ENCODE data around the gene PRR19.
A peak's percentile ranks its signal among the peaks of the same experiment; 100 is the strongest.

Gene PRR19

DNA sequence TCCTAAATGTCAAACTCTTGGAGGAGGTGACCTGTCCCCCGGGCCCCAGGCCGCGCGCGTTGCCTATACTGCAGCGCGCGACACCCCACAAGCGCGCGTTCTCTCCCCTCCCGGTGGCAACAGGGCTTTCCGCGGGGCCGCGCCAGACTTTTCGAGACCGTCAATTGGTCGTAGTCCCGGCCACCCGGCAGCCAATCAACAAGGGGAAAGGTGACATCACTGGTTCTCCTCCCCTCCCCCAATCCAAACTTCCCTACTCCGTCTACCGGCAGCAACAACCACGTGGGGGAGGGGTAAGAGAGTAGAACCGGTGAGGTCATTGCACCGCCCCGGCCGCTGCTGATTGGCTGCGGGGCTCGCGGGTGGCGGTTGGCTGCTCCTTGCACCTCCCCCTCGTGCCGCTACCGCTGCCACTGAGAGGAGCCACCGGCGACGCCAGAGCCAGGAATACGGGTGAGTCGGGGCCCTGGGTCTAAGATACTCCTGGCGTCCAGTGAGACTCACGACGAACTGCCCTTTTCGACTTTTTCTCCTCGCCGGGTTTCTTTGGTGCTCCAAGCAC lies 33.7 kb upstream of the PRR19 start:
- peaks cover 19% of the 10 kb centered on the region for H3K79me2 ChIP-seq (ENCODE audit: control insufficient read depth, low read length)
- H3K36me3 ChIP-seq (ENCODE audit: control insufficient read depth, low read length): no peaks in the 10 kb centered on the region; the same call in 1 of the 2 replicates
- no peaks in the 10 kb centered on the region for H3K27me3 ChIP-seq (ENCODE audit: control insufficient read depth, low read length)
- H3K4me2 ChIP-seq (ENCODE audit: low read length): peak overlapping the region; percentile 94
- peaks cover 3% of the 10 kb centered on the region; the same call in 1 of the 2 replicates for H3F3A ChIP-seq (ENCODE audit: control insufficient read depth, insufficient read depth)
- no peaks in the 10 kb centered on the region for H4K20me1 ChIP-seq (ENCODE audit: control insufficient read depth, insufficient read depth, low read depth, low read length)
- peaks cover 27% of the 10 kb centered on the region for H3K4me1 ChIP-seq (ENCODE audit: control insufficient read depth, low read length)
- H3K4me3 ChIP-seq (ENCODE audit: low read length): peak overlapping the region; percentile 94
- TF ChIP-seq, protein P1, sequence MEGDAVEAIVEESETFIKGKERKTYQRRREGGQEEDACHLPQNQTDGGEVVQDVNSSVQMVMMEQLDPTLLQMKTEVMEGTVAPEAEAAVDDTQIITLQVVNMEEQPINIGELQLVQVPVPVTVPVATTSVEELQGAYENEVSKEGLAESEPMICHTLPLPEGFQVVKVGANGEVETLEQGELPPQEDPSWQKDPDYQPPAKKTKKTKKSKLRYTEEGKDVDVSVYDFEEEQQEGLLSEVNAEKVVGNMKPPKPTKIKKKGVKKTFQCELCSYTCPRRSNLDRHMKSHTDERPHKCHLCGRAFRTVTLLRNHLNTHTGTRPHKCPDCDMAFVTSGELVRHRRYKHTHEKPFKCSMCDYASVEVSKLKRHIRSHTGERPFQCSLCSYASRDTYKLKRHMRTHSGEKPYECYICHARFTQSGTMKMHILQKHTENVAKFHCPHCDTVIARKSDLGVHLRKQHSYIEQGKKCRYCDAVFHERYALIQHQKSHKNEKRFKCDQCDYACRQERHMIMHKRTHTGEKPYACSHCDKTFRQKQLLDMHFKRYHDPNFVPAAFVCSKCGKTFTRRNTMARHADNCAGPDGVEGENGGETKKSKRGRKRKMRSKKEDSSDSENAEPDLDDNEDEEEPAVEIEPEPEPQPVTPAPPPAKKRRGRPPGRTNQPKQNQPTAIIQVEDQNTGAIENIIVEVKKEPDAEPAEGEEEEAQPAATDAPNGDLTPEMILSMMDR (IDR thresholded peaks at IDR 0.05; ENCODE audit: low read depth, low read length, poor library complexity, severe bottlenecking): no peak
- no peak for TF ChIP-seq EZH2phosphoT487 (IDR thresholded peaks at IDR 0.05; ENCODE audit: borderline replicate concordance, low read length)
- H3K27ac ChIP-seq (ENCODE audit: low read depth, low read length): peak overlapping the region; percentile 81
- no peaks in the 10 kb centered on the region for H3K9me2 ChIP-seq (replicated peaks; ENCODE audit: control insufficient read depth, low read length)
- no peaks in the 10 kb centered on the region for H3K9me3 ChIP-seq (ENCODE audit: control insufficient read depth, insufficient read depth, low read length)

DNA sequence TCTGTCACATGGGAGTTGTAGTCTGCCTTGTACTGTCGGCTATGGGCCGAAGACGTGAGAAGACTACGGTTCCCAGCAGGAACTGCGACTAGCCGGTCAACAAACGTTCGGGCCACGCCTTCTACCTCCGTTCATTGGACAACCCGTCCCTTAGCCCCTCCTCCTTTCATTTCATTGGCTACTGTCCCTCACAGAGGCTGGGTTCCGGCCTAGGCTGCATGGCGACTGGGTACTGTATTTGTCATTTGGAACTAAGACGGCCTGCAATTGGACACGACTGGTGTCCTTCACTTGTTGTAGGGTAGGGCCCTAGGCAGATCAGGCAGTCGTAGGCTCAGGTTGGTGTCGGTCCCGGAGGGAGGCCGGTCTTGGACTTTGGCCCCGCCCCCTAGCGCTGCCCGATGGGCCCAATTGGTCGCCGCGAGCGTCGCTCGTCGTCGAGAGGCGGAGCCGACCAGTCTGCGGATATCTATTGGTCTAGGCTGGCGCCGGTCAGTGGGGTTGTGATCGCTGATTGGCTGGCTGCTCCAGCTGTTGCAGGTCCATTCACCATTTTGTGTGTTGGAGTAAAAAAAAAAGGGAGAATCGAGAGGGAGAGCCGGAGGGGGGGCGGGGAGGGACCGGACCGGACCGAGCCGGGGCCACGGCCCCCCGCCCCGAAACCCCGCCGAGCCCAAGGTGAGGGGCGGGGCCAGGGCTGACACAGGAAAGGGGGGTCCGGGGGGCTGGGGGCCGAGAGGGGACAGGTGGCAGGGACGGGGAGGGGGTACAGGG lies 33.0 kb upstream of the PRR19 start, which contains the start of gene CIC:
CIC (plus strand) TSS at position 549 of the 774 bp plus-strand sequence. CDS start 2,532 bp downstream, outside the sequence.
- Histone ChIP-seq H3K79me2 (ENCODE audit: control insufficient read depth, low read length) (peaks cover 19% of the 10 kb centered on the region), H3K9me2 (replicated peaks; ENCODE audit: control insufficient read depth, low read length) (no peaks in the 10 kb centered on the region), H3K4me1 (ENCODE audit: control insufficient read depth, low read length) (peaks cover 27% of the 10 kb centered on the region), H4K20me1 (ENCODE audit: control insufficient read depth, insufficient read depth, low read depth, low read length) (no peaks in the 10 kb centered on the region), H3F3A (ENCODE audit: control insufficient read depth, insufficient read depth) (peaks cover 3% of the 10 kb centered on the region; the same call in 1 of the 2 replicates), H3K4me2 (ENCODE audit: low read length) (peak within 1 kb of the TSS; percentile 94), H3K4me3 (ENCODE audit: low read length) (peak within 1 kb of the TSS; percentile 94), H3K27me3 (ENCODE audit: control insufficient read depth, low read length) (no peaks in the 10 kb centered on the region), H3K27ac (ENCODE audit: low read depth, low read length) (peak within 1 kb of the TSS; percentile 81), H3K9me3 (ENCODE audit: control insufficient read depth, insufficient read depth, low read length) (no peaks in the 10 kb centered on the region), H3K36me3 (ENCODE audit: control insufficient read depth, low read length) (no peaks in the 10 kb centered on the region; the same call in 1 of the 2 replicates)
- no peak for TF ChIP-seq EZH2phosphoT487 (IDR thresholded peaks at IDR 0.05; ENCODE audit: borderline replicate concordance, low read length)
- TF ChIP-seq, protein P1 (IDR thresholded peaks at IDR 0.05; ENCODE audit: low read depth, low read length, poor library complexity, severe bottlenecking): no peak

DNA sequence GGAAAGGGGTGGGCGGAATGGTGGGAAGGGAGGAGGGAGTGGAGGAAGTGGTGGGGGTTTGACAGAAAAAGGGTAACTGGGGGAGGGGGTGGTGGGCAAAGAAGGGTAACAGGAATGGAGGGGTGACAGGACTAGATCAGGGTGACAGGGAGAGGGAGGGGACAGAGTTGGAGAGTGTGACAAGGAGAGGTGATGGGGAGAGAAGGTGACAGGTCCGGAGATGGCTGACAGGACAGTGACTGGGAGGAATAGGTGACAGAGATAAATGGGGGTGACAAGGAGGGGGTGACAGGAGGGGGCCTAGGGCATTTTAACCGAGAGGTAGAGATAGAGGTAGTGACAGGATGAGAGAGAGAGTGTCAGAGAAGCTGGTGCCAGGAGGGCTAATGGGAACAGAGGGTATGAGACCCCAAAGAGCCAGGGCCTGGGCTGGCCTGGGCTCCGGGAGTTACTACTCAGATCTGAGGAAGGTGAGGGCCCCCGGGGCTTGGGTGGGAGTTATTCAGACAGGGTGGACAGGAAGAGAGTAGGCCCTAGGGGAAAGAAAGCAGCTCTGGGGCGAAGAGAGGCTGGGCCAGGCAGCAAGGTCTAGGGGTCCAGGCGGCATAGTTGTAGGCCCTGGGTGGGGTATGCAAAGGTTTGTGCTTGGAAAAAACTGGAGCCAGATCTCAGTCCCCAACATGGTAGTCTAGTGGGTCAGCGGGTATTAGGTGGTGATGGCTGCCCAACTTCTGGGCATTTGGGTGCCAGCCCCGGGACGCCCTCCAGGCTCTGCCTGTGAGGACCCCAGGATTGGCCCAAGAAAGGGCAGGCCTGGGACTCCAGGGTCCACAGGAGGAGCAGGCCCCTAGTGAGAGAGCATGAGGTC lies 32.2 kb upstream of the PRR19 start:
- Histone ChIP-seq H3K4me3 (ENCODE audit: low read length) (peak overlapping the region; percentile 94), H3K79me2 (ENCODE audit: control insufficient read depth, low read length) (peaks cover 19% of the 10 kb centered on the region), H3K27ac (ENCODE audit: low read depth, low read length) (peak overlapping the region; percentile 70), H4K20me1 (ENCODE audit: control insufficient read depth, insufficient read depth, low read depth, low read length) (no peaks in the 10 kb centered on the region), H3K36me3 (ENCODE audit: control insufficient read depth, low read length) (peaks cover 6% of the 10 kb centered on the region; the same call in 1 of the 2 replicates), H3K9me2 (replicated peaks; ENCODE audit: control insufficient read depth, low read length) (no peaks in the 10 kb centered on the region), H3K4me1 (ENCODE audit: control insufficient read depth, low read length) (peaks cover 27% of the 10 kb centered on the region), H3K9me3 (ENCODE audit: control insufficient read depth, insufficient read depth, low read length) (no peaks in the 10 kb centered on the region), H3K27me3 (ENCODE audit: control insufficient read depth, low read length) (no peaks in the 10 kb centered on the region), H3F3A (ENCODE audit: control insufficient read depth, insufficient read depth) (peaks cover 3% of the 10 kb centered on the region; the same call in 1 of the 2 replicates), H3K4me2 (ENCODE audit: low read length) (peak overlapping the region; percentile 94)
- TF ChIP-seq, protein P1 (IDR thresholded peaks at IDR 0.05; ENCODE audit: low read depth, low read length, poor library complexity, severe bottlenecking): no peak
- TF ChIP-seq EZH2phosphoT487 (IDR thresholded peaks at IDR 0.05; ENCODE audit: borderline replicate concordance, low read length): no peak

Data from DOHH2 (cell line).